Medulla oblongata (tissue), 1 donor: Measurements from ENCODE around the gene LAMA1.
"Not testable (repeated sequence)": the region's sequence is repeated elsewhere in the genome, so short reads cannot be mapped to it uniquely, and the experiment has no call there.

Experiments
- DNase-seq: peaks from one replicate; pipeline ENCODE4 v3.0.0-alpha.2; 2015; ENCODE audit errors: extremely low spot score

The LAMA1 gene

GRCh38 chr18:7117390-7118355, at the start of gene LAMA1:
Gene LAMA1 (minus strand): TSS chr18:7117797. CDS start chr18:7117720, 77 bp downstream.
- DNase-seq, result no peak

DNA sequence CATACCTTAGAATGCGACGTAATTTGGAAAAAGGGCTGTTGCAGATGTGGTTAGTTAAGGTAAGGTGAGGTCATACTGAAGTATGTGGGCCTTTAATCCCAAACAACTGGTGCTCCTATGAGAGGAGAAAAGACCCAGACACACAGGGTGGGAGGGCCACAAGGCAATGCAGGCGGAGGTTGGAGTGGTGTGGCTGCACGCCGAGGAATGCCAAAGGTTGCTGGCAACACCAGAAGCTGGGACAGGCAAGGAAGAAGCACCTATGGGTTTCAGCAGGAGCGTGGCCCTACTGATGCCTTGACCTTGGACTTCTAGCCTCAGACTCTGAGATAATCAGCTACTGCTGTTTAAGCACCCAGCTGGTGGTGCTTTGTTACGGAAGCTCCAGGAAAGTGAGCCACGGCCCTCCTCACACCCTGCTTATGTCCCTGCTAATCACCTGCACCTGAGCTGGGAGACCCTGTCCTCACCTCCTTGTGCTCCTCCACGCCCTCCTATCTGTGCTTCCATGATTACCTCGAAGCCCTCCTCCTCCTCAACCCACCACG, 48.3 kb upstream of the LAMA1 start:
- no peak for DNase-seq

GRCh38 chr18:7164323-7165004, 46.9 kb upstream of the LAMA1 start:
- DNase-seq, result no peak

GRCh38 chr18:7158216-7158615, 40.6 kb upstream of the LAMA1 start:
- DNase-seq, result no peak

DNA sequence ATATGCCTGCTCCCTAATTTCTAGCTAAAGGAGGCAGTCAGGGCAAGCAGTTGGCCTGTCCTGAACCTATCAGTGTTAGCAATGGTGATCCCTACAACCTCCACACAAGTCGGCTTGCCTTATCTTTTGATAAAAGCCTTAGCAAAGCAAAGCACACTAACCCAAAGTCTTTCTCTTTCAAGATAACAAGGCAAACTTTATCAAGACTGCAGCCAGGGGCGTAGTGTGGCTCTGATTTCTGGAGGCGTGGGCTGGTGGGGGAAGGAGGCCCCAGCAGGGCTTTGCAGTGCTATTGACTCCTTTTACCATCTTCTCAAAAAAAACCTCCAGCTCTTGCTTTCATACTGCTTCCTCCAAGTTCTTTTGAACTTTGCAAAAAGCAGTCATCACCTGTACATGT, 40.2 kb upstream of the LAMA1 start:
- no peak for DNase-seq

DNA sequence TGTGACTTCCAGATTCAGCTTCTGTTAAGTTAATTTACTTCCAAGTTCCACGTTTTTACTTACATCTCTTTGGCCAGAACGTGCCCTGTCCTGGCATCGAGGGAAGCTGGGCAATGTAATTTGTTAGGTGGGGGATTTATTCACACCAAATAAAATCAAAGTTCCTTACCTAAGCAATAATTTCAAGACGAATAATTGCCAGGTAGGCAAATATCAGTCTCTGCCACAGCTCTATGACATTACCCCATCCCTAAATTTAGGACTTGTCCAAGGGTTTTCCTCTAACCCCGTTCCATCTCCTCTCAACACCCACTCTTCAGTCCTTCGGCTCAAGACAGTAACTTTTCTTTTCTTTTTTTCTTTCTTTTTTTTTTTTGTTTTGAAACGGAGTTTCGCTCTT, 38.3 kb upstream of the LAMA1 start:
- DNase-seq, result no peak

DNA sequence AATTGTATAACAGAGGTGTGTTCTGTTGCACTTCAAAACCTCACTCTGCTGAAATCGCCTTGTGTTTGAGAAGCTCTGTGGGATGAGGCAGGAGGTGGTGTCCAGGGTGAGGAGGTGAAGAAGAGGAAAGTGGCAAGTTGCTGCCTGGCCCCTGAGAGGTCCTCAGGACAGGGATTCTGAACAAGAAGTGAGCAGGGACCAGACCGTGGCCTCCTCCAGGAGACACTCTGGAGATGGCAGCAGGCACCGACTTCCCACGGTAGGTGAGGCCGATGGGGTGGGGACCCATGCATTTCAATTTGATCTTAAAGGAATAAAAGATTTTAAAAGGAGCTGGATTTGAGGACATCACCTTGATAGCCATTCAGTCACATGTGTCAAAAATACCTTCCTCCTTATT, 37.5 kb upstream of the LAMA1 start:
- no peak for DNase-seq

DNA sequence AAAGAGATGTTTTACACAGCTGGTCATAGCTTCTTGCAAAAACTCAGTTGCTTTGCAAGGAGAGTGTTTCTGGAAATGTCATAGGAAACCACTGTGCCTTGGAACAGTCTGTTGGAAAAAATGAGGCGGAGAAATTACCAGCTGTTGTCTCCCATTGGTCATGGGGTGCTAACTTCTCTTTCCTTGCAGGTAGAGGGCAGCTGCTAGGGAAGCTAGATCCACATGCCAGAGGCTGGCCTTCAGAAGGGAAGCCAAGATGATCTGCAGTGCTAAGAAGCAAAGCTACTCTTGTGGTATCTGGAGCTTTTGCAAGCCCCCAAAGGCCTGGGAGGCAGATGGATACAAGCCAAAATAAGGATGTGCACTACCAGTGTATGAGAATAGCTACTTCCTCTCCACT, 34.8 kb upstream of the LAMA1 start:
- DNase-seq, result no peak

GRCh38 chr18:7147399-7147798, 29.8 kb upstream of the LAMA1 start:
- DNase-seq, result no peak

DNA sequence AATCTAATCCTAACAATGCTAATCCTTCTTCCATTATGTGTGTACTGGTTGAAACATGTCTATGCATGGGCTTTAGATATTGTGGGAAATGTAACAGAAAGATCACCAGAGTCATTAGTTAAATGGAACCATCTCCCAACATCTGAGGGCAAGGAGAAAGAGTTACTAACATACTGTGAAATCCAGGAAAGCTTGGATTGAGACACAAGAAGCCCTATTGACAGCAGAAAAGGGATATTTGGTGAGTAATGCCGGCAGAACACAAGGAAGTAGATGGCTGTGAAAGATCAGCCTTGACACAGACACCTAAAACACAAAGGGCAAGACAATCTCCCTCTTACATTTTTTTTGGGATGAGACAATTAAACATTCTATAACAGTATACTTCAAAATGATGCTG, 28.5 kb upstream of the LAMA1 start:
- no peak for DNase-seq

DNA sequence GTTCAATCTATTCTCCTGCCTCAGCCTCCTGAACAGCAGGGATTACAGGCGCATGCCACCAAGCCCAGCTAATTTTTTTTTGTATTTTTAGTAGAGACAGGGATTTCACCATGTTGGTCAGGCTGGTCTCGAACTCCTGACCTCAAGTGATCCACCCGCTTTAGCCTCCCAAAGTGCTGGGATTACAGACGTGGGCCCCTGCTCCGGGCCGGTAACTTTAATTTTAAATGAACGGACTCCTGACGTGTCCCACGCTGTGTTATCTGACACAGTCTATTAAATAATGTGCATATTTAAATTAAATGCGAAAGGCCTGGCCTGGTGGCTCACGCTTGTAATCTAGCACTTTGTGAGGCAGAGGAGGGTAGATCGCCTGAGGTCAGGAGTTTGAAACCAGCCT, 27.3 kb upstream of the LAMA1 start:
- DNase-seq, result not testable (repeated sequence)

DNA sequence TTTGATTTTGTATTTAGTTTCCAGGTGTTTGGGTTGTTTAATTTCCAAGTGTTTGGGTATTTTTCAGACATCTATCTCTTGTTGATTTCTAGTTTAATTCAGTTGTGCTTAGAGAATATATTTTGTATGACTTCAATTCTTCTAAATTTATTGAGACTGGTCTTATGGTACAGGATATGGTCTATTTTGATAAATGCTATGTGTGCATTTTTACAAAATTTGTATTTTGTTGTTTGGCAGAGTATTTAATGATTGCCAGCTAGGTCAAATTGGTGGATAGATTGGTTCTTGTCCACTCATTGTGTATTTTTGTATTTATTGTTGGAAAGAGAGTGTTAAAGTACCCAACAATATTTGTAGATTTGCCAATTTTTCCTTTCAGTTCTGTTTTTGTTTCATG, 23.7 kb upstream of the LAMA1 start:
- DNase-seq, result no peak

DNA sequence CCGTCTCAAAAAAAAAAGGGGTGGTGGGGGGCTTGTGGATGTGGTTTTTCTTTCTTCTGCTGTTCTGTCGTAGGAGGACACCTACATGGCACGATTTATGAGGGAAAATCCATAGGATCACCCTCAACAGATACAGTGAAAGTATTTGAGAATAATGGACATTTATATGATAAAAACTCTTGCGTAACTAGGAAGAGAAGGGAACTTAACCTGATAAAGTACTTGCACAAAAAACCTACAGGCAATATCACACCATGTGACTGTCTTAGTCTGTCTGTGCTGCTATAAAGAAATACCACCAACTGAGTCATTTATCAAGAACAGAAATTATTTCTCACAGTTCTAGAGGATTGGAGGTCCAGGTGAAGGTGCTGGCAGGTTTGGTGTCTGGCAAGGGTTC, 21.8 kb upstream of the LAMA1 start:
- no peak for DNase-seq

DNA sequence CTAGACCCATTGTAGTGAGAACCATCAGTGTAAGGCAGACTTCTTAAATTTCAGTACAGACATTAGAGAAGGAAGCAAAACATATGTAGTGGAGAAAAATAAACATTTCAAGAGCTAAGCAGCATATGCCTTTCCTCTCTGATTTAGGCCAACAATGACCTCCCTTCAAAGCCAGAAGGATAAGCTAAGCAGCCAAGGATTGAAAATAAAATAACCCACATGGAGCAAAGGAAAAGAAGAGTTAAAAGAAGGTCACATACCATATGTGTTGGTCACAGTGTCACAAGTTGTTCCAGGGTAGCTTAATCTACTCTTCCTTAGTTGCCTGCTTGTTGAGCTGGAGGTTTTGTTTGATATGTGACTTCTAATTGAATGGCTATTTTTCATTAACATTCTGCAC, 15.6 kb upstream of the LAMA1 start:
- no peak for DNase-seq

GRCh38 chr18:7132356-7133150, 15.0 kb upstream of the LAMA1 start:
- no peak for DNase-seq

DNA sequence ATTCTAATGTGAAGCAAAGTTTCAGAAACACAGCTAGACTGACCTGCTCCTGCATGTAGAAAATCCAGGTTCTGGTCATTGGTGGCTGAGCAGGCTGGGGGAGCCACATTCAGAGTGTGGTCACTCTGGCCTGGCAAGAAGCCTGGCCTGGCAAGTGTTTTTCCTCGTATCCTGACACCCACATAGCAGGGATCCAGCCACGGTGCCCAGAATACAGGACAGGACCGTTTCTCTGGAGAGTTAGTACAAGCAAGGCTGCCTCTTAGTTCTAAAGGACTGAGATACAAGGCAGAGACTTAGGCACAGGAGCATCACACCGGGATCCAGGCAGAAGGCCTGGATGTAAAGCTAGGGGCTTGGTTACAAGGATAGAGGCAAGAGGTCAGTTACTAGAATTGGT, 4.8 kb upstream of the LAMA1 start:
- no peak for DNase-seq

DNA sequence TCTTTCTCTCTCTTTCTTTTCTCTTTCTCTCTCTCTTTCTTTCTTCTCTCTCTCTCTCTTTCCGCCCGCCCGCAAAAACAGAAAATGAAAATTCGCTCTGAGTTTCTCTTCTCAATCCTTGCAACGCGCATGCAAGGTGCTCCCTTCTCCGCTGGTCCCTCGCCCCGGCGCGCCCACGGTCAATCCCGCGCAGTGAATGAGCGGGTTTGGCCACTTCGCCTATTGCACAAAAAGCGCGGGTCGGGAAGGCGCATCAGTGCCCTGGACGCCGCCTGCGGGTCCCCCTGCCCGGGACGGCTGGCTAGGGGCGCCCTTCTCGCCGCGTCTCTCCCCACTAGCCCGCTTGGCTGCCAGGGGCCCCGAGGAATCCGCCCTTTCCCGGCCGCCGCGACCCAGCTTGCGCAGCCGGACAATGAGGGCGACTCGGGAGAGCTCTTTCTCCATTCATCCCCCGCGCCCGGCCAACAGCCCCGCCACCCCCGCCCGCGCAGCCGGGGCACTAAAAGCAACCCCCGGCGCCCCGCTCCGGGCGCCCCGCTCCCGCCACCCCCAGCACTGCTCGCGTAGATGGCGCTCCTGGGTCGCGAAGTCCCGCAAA, 706 bp downstream of the LAMA1 start:
- no peak for DNase-seq

GRCh38 chr18:7116001-7116730, 1.4 kb downstream of the LAMA1 start:
- DNase-seq, result no peak

DNA sequence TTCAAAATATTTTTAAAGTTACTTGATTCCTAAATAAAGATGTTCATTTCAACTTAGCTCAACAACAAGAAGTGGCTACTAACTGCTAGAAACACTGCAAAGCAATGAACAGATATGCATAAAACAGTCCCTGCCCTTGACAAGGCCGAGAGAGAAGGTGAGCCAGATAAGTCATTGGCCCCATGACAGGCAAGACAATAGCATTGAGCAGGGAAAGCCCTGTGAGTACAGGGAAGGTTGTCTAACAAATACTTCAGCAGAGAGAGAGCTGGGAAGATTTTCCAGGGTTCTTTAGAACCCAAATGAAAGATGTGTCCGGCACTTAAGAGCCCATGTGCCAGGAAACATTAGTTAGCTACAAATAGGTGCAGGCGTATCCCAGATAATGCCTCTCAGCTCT, 4.7 kb downstream of the LAMA1 start:
- no peak for DNase-seq

DNA sequence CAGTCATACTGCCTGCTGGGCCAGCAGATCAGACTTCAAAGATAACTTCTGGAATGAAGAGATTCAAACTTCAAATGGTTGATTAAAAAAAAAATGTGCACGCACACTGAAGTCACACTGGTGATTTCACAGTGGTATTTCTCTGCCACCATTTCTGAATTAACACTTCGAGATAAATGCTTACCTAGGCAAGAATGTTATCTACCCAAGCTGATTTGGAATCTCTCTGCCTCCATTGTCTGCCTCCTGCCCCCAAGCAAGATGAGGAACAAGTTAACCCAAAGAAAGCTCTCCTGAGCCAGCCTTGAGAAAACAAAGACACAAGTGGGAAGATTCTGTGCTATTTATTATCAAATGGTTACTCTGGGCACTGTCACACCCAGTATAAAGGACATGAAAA, 6.5 kb downstream of the LAMA1 start:
- DNase-seq, result no peak

GRCh38 chr18:7105943-7106342, 11.7 kb downstream of the LAMA1 start:
- DNase-seq, result no peak
